SK-N-SH treated with all-trans-retinoic acid at 6 μM for 48 hours (cell line): Measurements from ENCODE around the gene OSBPL5.

Experiments used
- ATAC-seq: fragments of 200-7000 bp; cut with Tn5 transposase; 3 replicates; pipeline ENCODE4 v1.9.1; 2020; ENCODE audit warnings: mild to moderate bottlenecking, moderate library complexity
- ARNTL ChIP-seq: fragments of 450-650 bp; formaldehyde crosslinking; IDR thresholded peaks from 2 replicates; pipeline ENCODE4 v1.5.0; 2020; ENCODE audit warnings: low read depth, mild to moderate bottlenecking, moderate library complexity, borderline replicate concordance
- BACH2 ChIP-seq: fragments of 250-450 bp; sonication (Bioruptor Pico); IDR thresholded peaks from 2 replicates; pipeline ENCODE4 v1.9.0; 2021; ENCODE audit warnings: mild to moderate bottlenecking, borderline replicate concordance
- ESRRG ChIP-seq: fragments of 250-450 bp; sonication (Bioruptor Pico); IDR thresholded peaks from 2 replicates; pipeline ENCODE4 v1.6.1; 2021; ENCODE audit warnings: mild to moderate bottlenecking
- GLIS3 ChIP-seq: fragments of 250-450 bp; sonication (Bioruptor Pico); IDR thresholded peaks from 2 replicates; pipeline ENCODE4 v1.5.0; 2020; ENCODE audit warnings: mild to moderate bottlenecking, moderate library complexity
- ISL1 ChIP-seq: fragments of 250-450 bp; sonication (Bioruptor Pico); IDR thresholded peaks from 2 replicates; pipeline ENCODE4 v2.1.2; 2022; ENCODE audit warnings: mild to moderate bottlenecking, moderate library complexity
- OSR1 ChIP-seq: fragments of 250-450 bp; sonication (Bioruptor Pico); IDR thresholded peaks from 2 replicates; pipeline ENCODE4 v1.8.0; 2022; ENCODE audit warnings: moderate library complexity, mild to moderate bottlenecking, inconsistent platforms
- PATZ1 ChIP-seq: fragments of 250-450 bp; sonication (Bioruptor Pico); IDR thresholded peaks from 2 replicates; pipeline ENCODE4 v1.8.0; 2020; ENCODE audit warnings: mild to moderate bottlenecking, moderate library complexity, borderline replicate concordance
- PPARA ChIP-seq: fragments of 250-450 bp; sonication (Bioruptor Pico); IDR thresholded peaks from 2 replicates; pipeline ENCODE4 v1.5.0; 2020; ENCODE audit warnings: mild to moderate bottlenecking, borderline replicate concordance
- RARB ChIP-seq: fragments of 250-450 bp; sonication (Bioruptor Pico); IDR thresholded peaks from 2 replicates; pipeline ENCODE4 v1.8.0; 2021; ENCODE audit warnings: mild to moderate bottlenecking, moderate library complexity
- SNAI2 ChIP-seq: fragments of 250-450 bp; sonication (Bioruptor Pico); IDR thresholded peaks from 2 replicates; pipeline ENCODE4 v1.5.0; 2020; ENCODE audit warnings: mild to moderate bottlenecking, moderate library complexity
- TCF4 ChIP-seq: fragments of 250-450 bp; sonication (Bioruptor Pico); IDR thresholded peaks from 2 replicates; pipeline ENCODE4 v1.8.0; 2021; ENCODE audit warnings: mild to moderate bottlenecking, moderate library complexity, borderline replicate concordance
- TOX ChIP-seq: fragments of 250-450 bp; sonication (Bioruptor Pico); IDR thresholded peaks from 2 replicates; pipeline ENCODE4 v1.8.0; 2021; ENCODE audit warnings: mild to moderate bottlenecking, moderate library complexity, borderline replicate concordance
- TSHZ2 ChIP-seq: fragments of 250-450 bp; sonication (Bioruptor Pico); IDR thresholded peaks from 2 replicates; pipeline ENCODE4 v1.5.0; 2020; ENCODE audit warnings: mild to moderate bottlenecking, moderate library complexity
- ZC3H10 ChIP-seq: fragments of 250-450 bp; sonication (Bioruptor Pico); IDR thresholded peaks from 2 replicates; pipeline ENCODE4 v1.5.1; 2021; ENCODE audit warnings: mild to moderate bottlenecking, moderate library complexity
- ZFP3 ChIP-seq: fragments of 250-450 bp; sonication (Bioruptor Pico); IDR thresholded peaks from 2 replicates; pipeline ENCODE4 v1.5.0; 2020; ENCODE audit warnings: mild to moderate bottlenecking, moderate library complexity
- ZFP30 ChIP-seq: fragments of 450-650 bp; formaldehyde crosslinking; IDR thresholded peaks from 2 replicates; pipeline ENCODE4 v1.5.0; 2022; ENCODE audit warnings: mild to moderate bottlenecking, moderate library complexity
- ZNF565 ChIP-seq: fragments of 450-650 bp; formaldehyde crosslinking; conservative IDR thresholded peaks from 2 replicates; pipeline ENCODE4 v1.5.0; 2020; ENCODE audit warnings: low read depth, mild to moderate bottlenecking, moderate library complexity
- ZNF70 ChIP-seq: fragments of 450-650 bp; formaldehyde crosslinking; IDR thresholded peaks from 2 replicates; pipeline ENCODE4 v1.5.0; 2020; ENCODE audit warnings: mild to moderate bottlenecking, moderate library complexity
- ZNF8 ChIP-seq: fragments of 450-650 bp; formaldehyde crosslinking; IDR thresholded peaks from 2 replicates; pipeline ENCODE4 v1.5.0; 2020; ENCODE audit warnings: mild to moderate bottlenecking, moderate library complexity
- TF ChIP-seq, protein P1 (sequence below): fragments of 250-450 bp; sonication (Bioruptor Pico); IDR thresholded peaks from 2 replicates; pipeline ENCODE4 v1.8.0; 2021; ENCODE audit warnings: low read depth, mild to moderate bottlenecking, moderate library complexity, borderline replicate concordance
- TF ChIP-seq, protein P2 (sequence below): fragments of 250-450 bp; sonication (Bioruptor Pico); IDR thresholded peaks from 2 replicates; pipeline ENCODE4 v1.5.1; 2021; ENCODE audit warnings: mild to moderate bottlenecking, moderate library complexity

The OSBPL5 gene

DNA sequence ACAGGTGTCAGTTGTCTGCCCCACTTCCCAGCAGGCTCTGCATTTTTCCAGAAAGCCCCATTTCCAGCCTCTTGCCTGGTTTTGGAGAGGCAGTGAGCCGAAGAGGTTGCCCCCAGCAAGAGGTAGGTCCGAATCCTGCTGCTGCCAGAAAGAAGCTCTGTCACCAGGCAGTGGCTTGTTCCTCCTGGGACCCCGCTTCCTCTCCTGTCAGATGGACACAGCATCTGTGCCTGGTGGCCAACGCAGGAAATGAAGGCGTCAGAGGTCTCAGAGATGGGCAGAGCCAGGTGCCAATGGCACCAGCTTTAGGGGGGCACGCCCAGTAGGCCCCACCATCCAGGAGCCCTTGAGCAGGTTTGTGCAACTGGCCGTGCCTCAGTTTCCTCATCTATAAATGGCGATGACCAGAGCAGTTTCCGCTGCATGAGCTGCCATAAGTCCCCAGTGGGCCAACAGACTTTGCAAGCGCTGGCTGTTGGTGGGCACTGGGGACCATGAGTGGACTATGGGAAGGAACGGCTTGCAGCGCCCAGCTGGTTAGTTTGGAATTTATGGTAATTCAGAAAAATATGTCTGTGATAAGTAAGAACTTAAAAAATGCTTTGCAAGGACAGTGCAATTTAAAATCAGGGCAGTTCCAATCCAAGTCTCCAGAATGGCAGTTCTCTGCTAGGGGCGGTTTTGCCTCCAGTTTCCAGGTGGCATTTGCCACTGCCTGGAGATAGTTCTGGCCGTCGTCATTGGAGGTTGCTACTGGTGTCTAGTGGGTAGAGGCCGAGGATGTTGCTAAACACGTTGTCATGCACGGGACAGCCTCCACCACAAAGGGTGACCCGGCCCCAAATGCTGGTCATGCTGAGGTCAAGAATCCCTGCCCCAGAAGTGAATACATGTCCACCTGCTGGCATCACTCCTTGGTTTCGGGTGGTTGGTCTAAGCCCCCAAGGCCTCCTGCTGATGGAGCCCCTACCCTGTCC, 2.3 kb upstream of the OSBPL5 start:
- TF ChIP-seq ZNF70 (CRISPR knock-in tag) (no peak), ZC3H10 (CRISPR knock-in tag) (no peak), PATZ1 (CRISPR knock-in tag) (no peak), GLIS3 (CRISPR knock-in tag) (no peak), PPARA (CRISPR knock-in tag) (no peak), ZNF565 (CRISPR knock-in tag) (no peak), OSR1 (CRISPR knock-in tag) (no peak), ZFP3 (CRISPR knock-in tag) (no peak), BACH2 (CRISPR knock-in tag) (no peak), TOX (CRISPR knock-in tag) (no peak)
- no peak for ATAC-seq

GRCh38 chr11:3166268-3167142, 1.4 kb upstream of the OSBPL5 start:
- TF ChIP-seq PATZ1 (CRISPR knock-in tag), result no peak
- TF ChIP-seq ZNF70 (CRISPR knock-in tag), result no peak
- TF ChIP-seq TSHZ2 (CRISPR knock-in tag), result no peak
- TF ChIP-seq ZNF8 (CRISPR knock-in tag), result no peak
- TF ChIP-seq, protein P1, sequence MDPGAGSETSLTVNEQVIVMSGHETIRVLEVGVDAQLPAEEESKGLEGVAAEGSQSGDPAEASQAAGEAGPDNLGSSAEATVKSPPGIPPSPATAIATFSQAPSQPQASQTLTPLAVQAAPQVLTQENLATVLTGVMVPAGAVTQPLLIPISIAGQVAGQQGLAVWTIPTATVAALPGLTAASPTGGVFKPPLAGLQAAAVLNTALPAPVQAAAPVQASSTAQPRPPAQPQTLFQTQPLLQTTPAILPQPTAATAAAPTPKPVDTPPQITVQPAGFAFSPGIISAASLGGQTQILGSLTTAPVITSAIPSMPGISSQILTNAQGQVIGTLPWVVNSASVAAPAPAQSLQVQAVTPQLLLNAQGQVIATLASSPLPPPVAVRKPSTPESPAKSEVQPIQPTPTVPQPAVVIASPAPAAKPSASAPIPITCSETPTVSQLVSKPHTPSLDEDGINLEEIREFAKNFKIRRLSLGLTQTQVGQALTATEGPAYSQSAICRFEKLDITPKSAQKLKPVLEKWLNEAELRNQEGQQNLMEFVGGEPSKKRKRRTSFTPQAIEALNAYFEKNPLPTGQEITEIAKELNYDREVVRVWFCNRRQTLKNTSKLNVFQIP, result no peak
- TF ChIP-seq OSR1 (CRISPR knock-in tag), result no peak
- no peak for TF ChIP-seq PPARA (CRISPR knock-in tag)
- TF ChIP-seq BACH2 (CRISPR knock-in tag), result no peak
- TF ChIP-seq ZNF565 (CRISPR knock-in tag), result no peak
- TF ChIP-seq, protein P2, sequence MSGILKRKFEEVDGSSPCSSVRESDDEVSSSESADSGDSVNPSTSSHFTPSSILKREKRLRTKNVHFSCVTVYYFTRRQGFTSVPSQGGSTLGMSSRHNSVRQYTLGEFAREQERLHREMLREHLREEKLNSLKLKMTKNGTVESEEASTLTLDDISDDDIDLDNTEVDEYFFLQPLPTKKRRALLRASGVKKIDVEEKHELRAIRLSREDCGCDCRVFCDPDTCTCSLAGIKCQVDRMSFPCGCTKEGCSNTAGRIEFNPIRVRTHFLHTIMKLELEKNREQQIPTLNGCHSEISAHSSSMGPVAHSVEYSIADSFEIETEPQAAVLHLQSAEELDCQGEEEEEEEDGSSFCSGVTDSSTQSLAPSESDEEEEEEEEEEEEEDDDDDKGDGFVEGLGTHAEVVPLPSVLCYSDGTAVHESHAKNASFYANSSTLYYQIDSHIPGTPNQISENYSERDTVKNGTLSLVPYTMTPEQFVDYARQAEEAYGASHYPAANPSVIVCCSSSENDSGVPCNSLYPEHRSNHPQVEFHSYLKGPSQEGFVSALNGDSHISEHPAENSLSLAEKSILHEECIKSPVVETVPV (CRISPR knock-in tag), result no peak
- no peak for TF ChIP-seq SNAI2 (CRISPR knock-in tag)
- TF ChIP-seq RARB, result no peak
- TF ChIP-seq ARNTL, result no peak
- no peak for TF ChIP-seq ISL1 (CRISPR knock-in tag)
- no peak for TF ChIP-seq TCF4
- TF ChIP-seq GLIS3 (CRISPR knock-in tag), result no peak
- no peak for TF ChIP-seq ZC3H10 (CRISPR knock-in tag)
- TF ChIP-seq ZFP30, result no peak
- no peak for TF ChIP-seq ESRRG
- ATAC-seq, result no peak
